Body of pancreas (tissue), 4 donors: ENCODE measurements around the gene ESRRB.

Experiments used
- POLR2A ChIP-seq, 3 donors: fragments of 450-650 bp; IDR thresholded peaks; one replicate each; pipeline ENCODE4 v1.6.1; 2016; ENCODE audit warnings: antibody characterized with exemption in 3 of 3, mild to moderate bottlenecking in 2 of 3
- TF ChIP-seq, protein P1 (sequence below), 7 experiments: fragments of 450-650 bp in 4 of 7; fragments of 200-600 bp in 3 of 7; sonication (generic) in 3 of 7; IDR thresholded peaks; one replicate each; pipeline ENCODE4 v1.5.1; 2016 to 2019; ENCODE audit warnings: antibody characterized with exemption in 7 of 7

DNA sequence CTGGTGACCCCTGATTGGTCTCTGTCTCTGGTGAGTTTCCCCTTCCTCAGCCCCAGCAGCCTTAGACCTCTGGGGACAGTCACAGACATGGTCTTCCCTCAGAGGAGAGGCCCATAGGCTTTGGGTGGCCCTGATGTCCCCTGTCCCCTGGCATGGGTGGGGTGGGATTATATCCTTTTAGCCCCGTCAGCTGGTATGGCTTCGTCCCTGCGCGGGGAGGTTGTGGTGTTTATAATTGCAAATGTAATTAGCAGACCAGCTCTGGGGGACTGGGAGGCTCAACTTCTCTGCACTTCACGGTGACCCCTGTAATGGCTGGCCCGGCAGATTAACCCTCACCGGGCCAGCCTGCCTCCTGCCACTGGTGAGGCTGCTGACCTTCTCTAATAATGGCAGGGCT is 5.1 kb downstream of the ESRRB start:
- TF ChIP-seq, protein P1, sequence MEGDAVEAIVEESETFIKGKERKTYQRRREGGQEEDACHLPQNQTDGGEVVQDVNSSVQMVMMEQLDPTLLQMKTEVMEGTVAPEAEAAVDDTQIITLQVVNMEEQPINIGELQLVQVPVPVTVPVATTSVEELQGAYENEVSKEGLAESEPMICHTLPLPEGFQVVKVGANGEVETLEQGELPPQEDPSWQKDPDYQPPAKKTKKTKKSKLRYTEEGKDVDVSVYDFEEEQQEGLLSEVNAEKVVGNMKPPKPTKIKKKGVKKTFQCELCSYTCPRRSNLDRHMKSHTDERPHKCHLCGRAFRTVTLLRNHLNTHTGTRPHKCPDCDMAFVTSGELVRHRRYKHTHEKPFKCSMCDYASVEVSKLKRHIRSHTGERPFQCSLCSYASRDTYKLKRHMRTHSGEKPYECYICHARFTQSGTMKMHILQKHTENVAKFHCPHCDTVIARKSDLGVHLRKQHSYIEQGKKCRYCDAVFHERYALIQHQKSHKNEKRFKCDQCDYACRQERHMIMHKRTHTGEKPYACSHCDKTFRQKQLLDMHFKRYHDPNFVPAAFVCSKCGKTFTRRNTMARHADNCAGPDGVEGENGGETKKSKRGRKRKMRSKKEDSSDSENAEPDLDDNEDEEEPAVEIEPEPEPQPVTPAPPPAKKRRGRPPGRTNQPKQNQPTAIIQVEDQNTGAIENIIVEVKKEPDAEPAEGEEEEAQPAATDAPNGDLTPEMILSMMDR (IDR thresholded peaks at IDR 0.05) = no peak
- no peak for TF ChIP-seq POLR2A (IDR thresholded peaks at IDR 0.05)
